Panc1 (cell line): Measurements from ENCODE around the gene TEKT2.

ENCODE experiments used
- POLR2AphosphoS5 ChIP-seq: IDR thresholded peaks from 2 replicates; pipeline ENCODE4 v1.6.1; 2012; ENCODE audit warnings: mild to moderate bottlenecking, low read depth, low read length, moderate library complexity
- REST ChIP-seq, 2 experiments: IDR thresholded peaks; 2 replicates each; pipeline ENCODE4 v1.6.1; 2011 to 2012; ENCODE audit warnings: low read depth in 2 of 2, control low read depth in 1 of 2, low read length in 1 of 2, mild to moderate bottlenecking in 1 of 2, moderate library complexity in 1 of 2; ENCODE audit not compliant: insufficient read depth in 1 of 2
- SIN3A ChIP-seq: IDR thresholded peaks from 2 replicates; pipeline ENCODE4 v1.6.1; 2012; ENCODE audit warnings: low read depth, mild to moderate bottlenecking, low read length, moderate library complexity, borderline replicate concordance; ENCODE audit not compliant: insufficient read depth
- TCF7L2 ChIP-seq: IDR thresholded peaks from 2 replicates; pipeline ENCODE4 v1.6.1; 2011; ENCODE audit warnings: mild to moderate bottlenecking, low read depth, low read length, inconsistent platforms
- TF ChIP-seq, protein P1 (sequence below): fragments of 450-650 bp; IDR thresholded peaks from 2 replicates; pipeline ENCODE4 v1.5.1; 2017; ENCODE audit warnings: mild to moderate bottlenecking

DNA sequence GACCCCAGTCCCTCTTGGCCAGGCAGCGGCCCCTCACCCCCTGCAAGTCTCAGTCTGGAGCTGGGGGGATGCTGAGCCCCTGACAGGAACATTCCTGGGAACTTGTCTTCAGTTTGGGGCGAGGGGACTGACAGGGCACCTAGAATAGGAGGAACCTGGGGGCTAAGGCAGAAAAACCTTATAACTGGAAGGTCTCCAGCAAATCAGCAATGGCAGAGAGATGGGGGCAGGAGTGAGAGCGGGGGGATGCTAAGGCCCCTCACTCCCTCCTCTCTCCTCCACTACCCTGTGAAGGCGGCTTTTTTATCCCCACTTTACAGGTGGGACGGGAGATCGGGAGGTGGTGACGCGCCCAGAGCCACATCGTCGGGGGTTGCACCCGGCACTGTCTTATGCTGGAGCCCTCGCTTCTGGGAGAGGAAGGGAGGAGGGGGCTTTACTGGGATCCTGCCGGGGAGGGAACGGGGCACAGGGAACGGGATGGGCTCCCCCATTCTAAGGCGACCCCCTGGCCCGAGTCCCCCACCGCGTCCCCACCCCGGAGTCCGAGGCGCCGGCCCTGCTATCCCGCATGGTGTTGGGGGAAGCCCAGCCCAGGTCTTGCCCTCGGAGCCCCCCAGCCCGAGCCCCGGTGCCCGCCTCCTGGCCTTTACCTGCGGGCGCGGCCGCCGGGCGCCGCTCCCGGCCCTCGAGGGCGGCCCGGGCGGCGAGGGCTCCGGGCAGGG is 40.7 kb downstream of the TEKT2 start:
- TF ChIP-seq, protein P1, sequence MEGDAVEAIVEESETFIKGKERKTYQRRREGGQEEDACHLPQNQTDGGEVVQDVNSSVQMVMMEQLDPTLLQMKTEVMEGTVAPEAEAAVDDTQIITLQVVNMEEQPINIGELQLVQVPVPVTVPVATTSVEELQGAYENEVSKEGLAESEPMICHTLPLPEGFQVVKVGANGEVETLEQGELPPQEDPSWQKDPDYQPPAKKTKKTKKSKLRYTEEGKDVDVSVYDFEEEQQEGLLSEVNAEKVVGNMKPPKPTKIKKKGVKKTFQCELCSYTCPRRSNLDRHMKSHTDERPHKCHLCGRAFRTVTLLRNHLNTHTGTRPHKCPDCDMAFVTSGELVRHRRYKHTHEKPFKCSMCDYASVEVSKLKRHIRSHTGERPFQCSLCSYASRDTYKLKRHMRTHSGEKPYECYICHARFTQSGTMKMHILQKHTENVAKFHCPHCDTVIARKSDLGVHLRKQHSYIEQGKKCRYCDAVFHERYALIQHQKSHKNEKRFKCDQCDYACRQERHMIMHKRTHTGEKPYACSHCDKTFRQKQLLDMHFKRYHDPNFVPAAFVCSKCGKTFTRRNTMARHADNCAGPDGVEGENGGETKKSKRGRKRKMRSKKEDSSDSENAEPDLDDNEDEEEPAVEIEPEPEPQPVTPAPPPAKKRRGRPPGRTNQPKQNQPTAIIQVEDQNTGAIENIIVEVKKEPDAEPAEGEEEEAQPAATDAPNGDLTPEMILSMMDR = no peak
- no peak for TF ChIP-seq TCF7L2
- TF ChIP-seq SIN3A = no peak
- no peak for TF ChIP-seq REST (IDR thresholded peaks at IDR 0.05; ENCODE audit: insufficient read depth in 1 of 2, low read depth in 2 of 2, low read length in 1 of 2)
- TF ChIP-seq POLR2AphosphoS5 = no peak
